ENCODE data around the gene ABLIM3.

ABLIM3 gene

DNA sequence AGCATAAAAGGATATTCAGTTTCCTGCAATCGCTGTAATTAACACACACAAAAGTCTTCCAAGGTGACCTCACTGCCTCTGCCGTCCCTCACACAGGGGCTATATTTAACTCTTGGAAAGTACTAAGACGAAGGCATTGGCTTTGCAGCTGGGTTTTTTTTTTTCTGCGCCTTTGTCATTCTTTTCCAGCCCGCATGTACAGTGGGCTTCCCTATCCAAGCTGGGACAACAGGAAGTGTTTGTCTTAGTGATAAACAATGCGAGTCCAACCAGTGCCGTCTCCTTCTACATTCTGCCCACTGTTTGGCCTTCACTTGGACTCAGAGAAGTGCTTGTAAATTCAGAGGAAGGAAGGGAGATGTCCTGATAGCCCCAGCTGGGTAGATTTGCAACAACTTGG lies 148.0 kb downstream of the ABLIM3 start:
- no peak for DNase-seq (ENCODE audit: insufficient read length, low spot score)
- no peak for FAIRE-seq
- TF ChIP-seq POLR2A (IDR thresholded peaks at IDR 0.05; ENCODE audit: low read depth, low read length) (no peak), PAX5 (IDR thresholded peaks at IDR 0.05; ENCODE audit: insufficient read depth, low read length, severe bottlenecking) (no peak), POU2F2 (IDR thresholded peaks at IDR 0.05; ENCODE audit: low read depth, low read length) (no peak), TAF1 (IDR thresholded peaks at IDR 0.05; ENCODE audit: low read depth, low read length) (no peak), SPI1 (IDR thresholded peaks at IDR 0.05; ENCODE audit: low read depth, low read length) (no peak), POLR2AphosphoS5 (IDR thresholded peaks at IDR 0.05; ENCODE audit: low read depth, low read length) (no peak)

DNA sequence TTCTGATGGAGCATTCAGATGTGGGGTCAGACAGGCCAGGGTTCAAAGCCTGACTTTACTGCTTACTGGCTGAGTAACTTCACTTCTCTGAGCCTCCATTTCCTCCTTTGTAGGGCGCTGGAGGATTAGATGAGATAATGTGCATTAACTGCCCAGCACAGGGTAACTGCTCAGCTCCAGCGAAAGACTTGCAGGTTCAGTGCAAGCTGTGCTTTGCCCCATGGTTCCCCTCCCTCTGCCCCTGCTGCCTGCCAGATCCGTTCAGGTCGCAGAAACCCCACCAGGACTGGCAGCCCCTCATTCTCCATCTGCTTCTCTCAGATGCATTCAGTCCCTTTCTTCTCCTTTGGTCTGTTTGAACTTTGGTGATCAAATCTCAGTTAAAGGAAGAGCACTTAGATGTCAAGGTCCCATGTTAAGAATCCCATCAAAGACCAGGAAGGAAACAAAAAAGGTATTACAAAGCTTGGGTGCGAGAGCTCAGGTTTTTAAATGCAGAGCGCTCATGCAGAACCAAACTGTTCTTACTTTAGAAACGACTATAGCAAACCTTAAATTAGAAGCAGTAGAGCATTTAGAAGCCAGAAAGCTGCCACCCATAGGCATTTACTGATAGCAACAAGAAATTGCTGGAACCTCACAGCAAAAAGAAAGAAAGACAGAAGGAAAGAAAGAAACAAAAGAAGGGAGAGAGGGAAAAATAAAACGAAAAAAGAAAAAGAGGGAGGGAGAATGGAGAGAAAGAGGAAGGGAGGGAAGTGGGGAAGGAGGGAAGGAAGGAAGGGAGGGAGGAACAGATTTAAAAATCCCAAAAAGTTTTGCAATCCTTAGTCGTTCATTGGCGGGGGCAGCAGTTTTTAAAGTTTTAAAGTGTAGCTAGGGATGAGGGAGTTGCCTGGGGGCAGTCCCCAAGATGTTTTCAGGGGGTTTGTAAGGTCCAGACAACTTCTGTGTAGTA lies 153.9 kb downstream of the ABLIM3 start:
- FAIRE-seq (peak; percentile 61), DNase-seq (ENCODE audit: insufficient read length, low spot score) (no peak)
- peak; percentile 22 for TF ChIP-seq PAX5 (IDR thresholded peaks at IDR 0.05; ENCODE audit: insufficient read depth, low read length, severe bottlenecking)
- TF ChIP-seq POLR2A (IDR thresholded peaks at IDR 0.05; ENCODE audit: low read depth, low read length): no peak

DNA sequence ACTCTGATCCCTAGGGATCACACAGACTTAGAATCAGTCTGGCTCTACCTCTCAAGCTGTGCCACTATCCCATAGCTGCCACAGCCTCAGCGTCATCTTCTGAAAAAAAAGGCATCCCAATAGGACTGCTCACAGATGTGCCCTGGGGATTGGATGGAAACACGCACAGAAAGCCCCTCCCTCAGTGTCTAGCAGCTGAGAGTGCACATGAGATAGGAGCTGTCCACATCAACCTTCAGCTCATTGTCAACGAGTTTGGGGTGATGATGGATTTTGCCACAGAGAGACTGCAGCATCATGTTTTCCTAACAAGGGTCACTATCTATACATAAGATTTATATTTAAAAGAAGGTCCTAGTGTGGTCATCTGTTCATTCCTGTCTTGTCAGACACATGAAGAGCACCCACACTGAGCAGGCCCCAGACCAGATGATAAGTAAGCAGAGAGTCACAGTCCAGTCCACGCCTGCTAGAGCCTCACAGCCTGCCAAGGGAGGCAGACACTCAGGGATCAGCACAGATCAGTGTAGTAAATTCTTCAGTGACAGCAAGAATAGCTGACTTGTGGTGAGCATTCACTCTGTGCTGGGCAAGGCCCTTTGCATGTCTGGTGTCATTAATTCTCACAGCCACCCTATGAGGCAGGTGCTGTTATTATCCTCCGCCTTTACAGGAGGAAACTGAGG lies 156.2 kb downstream of the ABLIM3 start:
- no peak for TF ChIP-seq POLR2A (IDR thresholded peaks at IDR 0.05; ENCODE audit: low read depth, low read length)
- FAIRE-seq (peak; percentile 28), DNase-seq (ENCODE audit: insufficient read length, low spot score) (no peak)

DNA sequence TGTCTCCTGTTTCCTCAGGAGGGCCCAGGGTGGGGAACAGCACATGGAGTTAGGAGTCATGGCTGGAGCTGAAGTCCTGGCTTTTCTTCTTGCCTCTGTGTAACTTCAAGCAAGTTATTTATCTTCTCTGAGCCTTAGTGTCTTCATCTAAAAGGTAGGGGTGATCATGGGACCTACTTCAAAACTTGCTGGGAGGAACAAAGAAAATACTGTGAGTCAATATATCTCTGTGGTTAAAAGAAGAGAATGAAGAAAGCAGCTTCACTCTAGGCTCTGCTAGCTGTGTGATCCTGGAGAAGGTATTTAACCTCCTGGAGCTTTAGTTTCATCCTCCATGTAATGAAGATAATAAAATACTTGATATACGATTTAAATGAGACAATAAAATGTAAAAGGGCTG lies 156.9 kb downstream of the ABLIM3 start:
- FAIRE-seq: no peak

DNA sequence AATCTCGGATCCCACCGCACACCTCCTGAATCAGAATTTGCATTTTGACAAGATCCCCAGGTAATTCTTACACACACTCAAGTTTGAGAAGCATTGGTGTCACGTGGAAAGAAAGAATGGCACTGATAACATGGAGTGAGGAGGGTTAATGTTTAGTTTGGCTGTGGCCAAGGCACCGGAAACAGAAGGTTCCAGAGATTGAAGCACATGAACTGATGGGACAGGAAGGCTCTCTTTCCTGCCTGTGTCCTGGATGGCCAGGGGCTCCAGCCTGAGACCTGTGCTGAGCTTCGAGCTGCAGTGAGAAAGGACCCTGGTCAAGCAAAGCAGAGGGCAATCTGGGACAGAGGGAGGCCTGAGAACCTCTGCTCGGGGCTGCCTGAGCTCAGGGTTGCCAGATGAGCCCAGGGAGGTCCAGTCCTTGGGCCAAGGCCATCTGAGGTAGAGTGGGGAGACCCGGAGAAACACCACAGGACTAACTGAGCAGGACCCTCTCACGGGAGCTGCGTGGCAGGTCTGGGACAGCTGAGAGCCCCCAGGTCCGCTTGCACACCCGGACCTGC lies 157.6 kb downstream of the ABLIM3 start:
- TF ChIP-seq SPI1 (IDR thresholded peaks at IDR 0.05; ENCODE audit: low read depth, low read length): no peak
- no peak for TF ChIP-seq POLR2A (IDR thresholded peaks at IDR 0.05; ENCODE audit: low read depth, low read length)
- TF ChIP-seq POLR2AphosphoS5 (IDR thresholded peaks at IDR 0.05; ENCODE audit: low read depth, low read length): no peak
- TF ChIP-seq POU2F2 (IDR thresholded peaks at IDR 0.05; ENCODE audit: low read depth, low read length): no peak
- DNase-seq (ENCODE audit: insufficient read length, low spot score): no peak
- no peak for FAIRE-seq

More for the DNA sequence above, 156.9 kb downstream of the ABLIM3 start:
- no peak for TF ChIP-seq SPI1 (IDR thresholded peaks at IDR 0.05; ENCODE audit: low read depth, low read length)
- TF ChIP-seq POLR2AphosphoS5 (IDR thresholded peaks at IDR 0.05; ENCODE audit: low read depth, low read length): no peak
- no peak for TF ChIP-seq POU2F2 (IDR thresholded peaks at IDR 0.05; ENCODE audit: low read depth, low read length)
- TF ChIP-seq TAF1 (IDR thresholded peaks at IDR 0.05; ENCODE audit: low read depth, low read length): no peak
- TF ChIP-seq PAX5 (IDR thresholded peaks at IDR 0.05; ENCODE audit: insufficient read depth, low read length, severe bottlenecking): no peak
- no peak for TF ChIP-seq POLR2A (IDR thresholded peaks at IDR 0.05; ENCODE audit: low read depth, low read length)
- no peak for DNase-seq (ENCODE audit: insufficient read length, low spot score)

DNA sequence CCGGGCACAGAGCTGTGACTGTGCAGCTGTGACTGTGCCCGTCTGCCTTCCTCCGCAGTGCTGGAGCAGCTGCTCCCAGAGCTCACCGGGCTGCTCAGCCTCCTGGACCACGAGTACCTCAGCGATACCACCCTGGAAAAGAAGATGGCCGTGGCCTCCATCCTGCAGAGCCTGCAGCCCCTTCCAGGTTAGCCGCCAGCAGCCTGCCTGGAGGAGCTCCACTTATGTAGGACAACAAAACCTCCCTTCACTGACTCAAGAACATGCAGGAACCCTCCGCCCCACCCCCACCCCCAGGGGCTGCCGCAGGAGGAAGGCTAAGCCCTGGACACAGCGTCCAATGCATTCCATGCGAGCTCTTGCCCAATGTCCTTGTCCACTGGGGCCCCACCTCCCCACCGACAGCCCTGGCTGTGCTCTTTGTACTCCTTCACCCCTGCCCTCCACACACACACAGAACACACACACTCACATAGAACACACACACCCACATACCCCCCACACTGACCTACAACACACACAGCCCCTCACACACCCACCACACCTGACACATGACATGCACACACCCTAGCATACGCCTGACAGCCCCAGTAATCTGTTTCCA lies 158.3 kb downstream of the ABLIM3 start:
- TF ChIP-seq PAX5 (IDR thresholded peaks at IDR 0.05; ENCODE audit: insufficient read depth, low read length, severe bottlenecking) (no peak), SPI1 (IDR thresholded peaks at IDR 0.05; ENCODE audit: low read depth, low read length) (no peak), POLR2AphosphoS5 (IDR thresholded peaks at IDR 0.05; ENCODE audit: low read depth, low read length) (no peak), POLR2A (IDR thresholded peaks at IDR 0.05; ENCODE audit: low read depth, low read length) (no peak)
- FAIRE-seq (no peak), DNase-seq (ENCODE audit: insufficient read length, low spot score) (no peak)

DNA sequence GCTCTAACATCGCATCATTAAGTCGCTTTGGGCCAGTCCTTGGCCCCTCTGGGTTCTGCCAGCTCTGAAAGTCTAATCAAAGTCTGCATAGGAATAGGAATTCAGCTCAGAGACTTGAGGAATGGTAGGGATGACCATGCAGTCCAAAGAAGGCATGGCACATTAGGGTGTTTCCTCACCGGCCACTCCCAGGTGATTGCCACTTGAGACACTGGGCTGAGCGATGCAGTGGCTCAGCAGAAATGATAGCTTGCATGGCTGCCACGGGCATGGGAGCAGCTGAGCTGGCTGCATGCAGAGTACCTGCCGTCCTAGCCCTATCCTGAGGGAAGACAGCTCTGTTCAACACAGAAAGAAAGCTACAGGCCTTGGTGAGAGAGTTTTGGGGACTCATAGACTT lies 159.1 kb downstream of the ABLIM3 start:
- no peak for TF ChIP-seq POU2F2 (IDR thresholded peaks at IDR 0.05; ENCODE audit: low read depth, low read length)
- no peak for TF ChIP-seq PAX5 (IDR thresholded peaks at IDR 0.05; ENCODE audit: insufficient read depth, low read length, severe bottlenecking)
- no peak for TF ChIP-seq POLR2A (IDR thresholded peaks at IDR 0.05; ENCODE audit: low read depth, low read length)
- no peak for TF ChIP-seq SPI1 (IDR thresholded peaks at IDR 0.05; ENCODE audit: low read depth, low read length)
- no peak for TF ChIP-seq POLR2AphosphoS5 (IDR thresholded peaks at IDR 0.05; ENCODE audit: low read depth, low read length)
- no peak for TF ChIP-seq TAF1 (IDR thresholded peaks at IDR 0.05; ENCODE audit: low read depth, low read length)
- FAIRE-seq: no peak
- no peak for DNase-seq (ENCODE audit: insufficient read length, low spot score)

DNA sequence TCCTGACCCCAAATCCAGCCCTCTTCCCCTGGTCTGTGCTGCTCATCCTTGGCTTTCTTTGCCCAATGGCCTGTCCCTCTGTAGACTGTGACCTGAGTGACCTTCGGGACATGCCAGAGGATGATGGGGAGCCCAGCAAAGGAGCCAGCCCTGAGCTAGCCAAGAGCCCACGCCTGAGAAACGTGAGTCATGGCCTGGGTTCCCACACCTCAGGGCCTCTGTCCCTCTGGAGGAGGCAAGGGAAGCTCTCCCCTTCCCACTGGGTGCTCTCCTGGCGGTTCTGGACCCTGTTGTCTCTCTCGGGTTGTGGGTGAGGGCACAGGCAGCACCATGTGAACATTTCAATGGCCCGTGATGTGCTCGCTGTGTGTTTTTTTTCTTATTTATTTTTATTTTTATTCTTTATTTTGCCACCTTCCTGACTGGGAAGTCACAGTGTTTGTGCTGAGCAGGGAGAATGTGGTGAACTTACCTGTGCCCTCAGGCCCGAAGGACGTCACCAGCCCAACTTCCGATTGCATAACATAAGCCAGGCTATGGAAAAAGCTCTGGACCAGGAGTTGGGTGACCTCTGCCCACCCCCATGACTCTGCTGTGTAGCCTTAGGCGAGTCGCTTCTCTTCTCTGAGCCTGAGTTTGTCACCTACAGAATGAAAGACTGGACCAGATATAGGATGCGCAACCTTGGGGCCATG lies 159.9 kb downstream of the ABLIM3 start:
- no peak for FAIRE-seq
- DNase-seq (ENCODE audit: insufficient read length, low spot score): no peak
- TF ChIP-seq POLR2AphosphoS5 (IDR thresholded peaks at IDR 0.05; ENCODE audit: low read depth, low read length): no peak
- TF ChIP-seq POU2F2 (IDR thresholded peaks at IDR 0.05; ENCODE audit: low read depth, low read length): no peak
- no peak for TF ChIP-seq TAF1 (IDR thresholded peaks at IDR 0.05; ENCODE audit: low read depth, low read length)
- TF ChIP-seq POLR2A (IDR thresholded peaks at IDR 0.05; ENCODE audit: low read depth, low read length): no peak

DNA sequence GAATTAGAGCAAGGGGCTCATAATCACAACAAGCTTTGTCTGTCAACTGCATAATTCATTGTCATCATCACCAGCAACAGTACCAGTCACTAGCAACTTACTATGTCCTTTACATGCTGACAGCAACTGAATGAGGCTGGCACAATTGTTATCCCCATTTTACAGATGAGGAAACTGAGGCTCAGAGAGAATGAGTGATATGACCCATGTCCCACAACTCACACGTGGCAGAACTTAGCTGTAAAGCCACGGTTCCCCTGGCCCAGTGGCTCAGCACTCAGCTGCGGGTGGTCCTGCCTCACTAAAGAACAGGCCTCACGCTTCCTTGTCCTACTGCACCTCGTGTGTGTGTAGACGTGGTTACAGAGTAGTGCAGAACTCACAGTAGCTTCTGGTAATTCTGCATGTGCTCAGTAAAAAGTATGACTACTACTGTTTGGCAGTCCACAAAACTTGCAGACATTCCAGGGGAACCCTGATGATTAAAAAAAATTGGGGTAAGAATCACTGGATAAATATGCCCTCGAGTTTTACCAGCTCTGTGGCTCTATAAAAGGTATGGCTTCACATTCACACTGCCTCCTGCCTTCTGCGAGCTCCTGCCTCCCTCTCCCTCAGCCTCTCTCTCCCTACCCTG lies 160.6 kb downstream of the ABLIM3 start:
- FAIRE-seq (no peak), DNase-seq (ENCODE audit: insufficient read length, low spot score) (no peak)
- TF ChIP-seq POLR2AphosphoS5 (IDR thresholded peaks at IDR 0.05; ENCODE audit: low read depth, low read length) (no peak), POLR2A (IDR thresholded peaks at IDR 0.05; ENCODE audit: low read depth, low read length) (no peak), POU2F2 (IDR thresholded peaks at IDR 0.05; ENCODE audit: low read depth, low read length) (no peak), TAF1 (IDR thresholded peaks at IDR 0.05; ENCODE audit: low read depth, low read length) (no peak), PAX5 (IDR thresholded peaks at IDR 0.05; ENCODE audit: insufficient read depth, low read length, severe bottlenecking) (no peak), SPI1 (IDR thresholded peaks at IDR 0.05; ENCODE audit: low read depth, low read length) (no peak)
